Fibroblast of mammary gland (primary cell): ENCODE data around the gene CCBE1.

ENCODE experiments used
- DNase-seq: peaks from one replicate; pipeline ENCODE4 v3.0.0-alpha.2; 2010; ENCODE audit warnings: low read depth
- H3K4me3 ChIP-seq: 2 replicates; pipeline ENCODE4 v1.5.1; 2011; ENCODE audit warnings: low read depth, mild to moderate bottlenecking, low read length, moderate library complexity; ENCODE audit not compliant: control insufficient read depth
- TF ChIP-seq, protein P1 (sequence below): conservative IDR thresholded peaks from 2 replicates; pipeline ENCODE4 v1.5.1; 2011; ENCODE audit warnings: low read depth, low read length, inconsistent platforms; ENCODE audit not compliant: control insufficient read depth, insufficient read depth

CCBE1 gene

DNA sequence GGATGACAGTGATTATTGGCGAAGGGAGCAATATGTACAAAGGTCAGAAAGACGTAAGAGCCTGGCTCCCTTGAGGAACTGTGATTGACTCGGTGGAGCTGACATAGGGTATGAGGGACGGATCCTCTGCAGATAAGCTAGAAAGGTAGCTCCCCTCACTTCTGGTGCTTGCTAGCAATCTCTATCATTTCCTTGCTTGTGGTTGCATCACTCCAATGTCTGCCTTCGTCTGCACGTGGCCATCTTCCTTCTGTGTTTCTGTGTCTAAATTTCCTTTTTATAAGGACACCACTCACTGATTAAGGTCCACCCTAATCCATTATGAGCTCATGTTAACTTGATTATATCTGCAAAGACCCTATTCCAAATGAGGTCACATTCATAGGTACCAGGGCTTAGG lies 315.3 kb downstream of the CCBE1 start:
- DNase-seq, result no peak
- TF ChIP-seq, protein P1, sequence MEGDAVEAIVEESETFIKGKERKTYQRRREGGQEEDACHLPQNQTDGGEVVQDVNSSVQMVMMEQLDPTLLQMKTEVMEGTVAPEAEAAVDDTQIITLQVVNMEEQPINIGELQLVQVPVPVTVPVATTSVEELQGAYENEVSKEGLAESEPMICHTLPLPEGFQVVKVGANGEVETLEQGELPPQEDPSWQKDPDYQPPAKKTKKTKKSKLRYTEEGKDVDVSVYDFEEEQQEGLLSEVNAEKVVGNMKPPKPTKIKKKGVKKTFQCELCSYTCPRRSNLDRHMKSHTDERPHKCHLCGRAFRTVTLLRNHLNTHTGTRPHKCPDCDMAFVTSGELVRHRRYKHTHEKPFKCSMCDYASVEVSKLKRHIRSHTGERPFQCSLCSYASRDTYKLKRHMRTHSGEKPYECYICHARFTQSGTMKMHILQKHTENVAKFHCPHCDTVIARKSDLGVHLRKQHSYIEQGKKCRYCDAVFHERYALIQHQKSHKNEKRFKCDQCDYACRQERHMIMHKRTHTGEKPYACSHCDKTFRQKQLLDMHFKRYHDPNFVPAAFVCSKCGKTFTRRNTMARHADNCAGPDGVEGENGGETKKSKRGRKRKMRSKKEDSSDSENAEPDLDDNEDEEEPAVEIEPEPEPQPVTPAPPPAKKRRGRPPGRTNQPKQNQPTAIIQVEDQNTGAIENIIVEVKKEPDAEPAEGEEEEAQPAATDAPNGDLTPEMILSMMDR, result no peak
- no peak overlapping the region for H3K4me3 ChIP-seq
